CD14-positive monocyte (primary cell): ENCODE data around the gene PRKACG. TPM values are rescaled to one million over a fixed set of nuclear protein-coding genes. Genes with fewer than 3 reads are reported as not detected.

Experiments used
- DNase-seq, 3 donors: peaks; one replicate each; pipeline ENCODE4 v3.0.0-alpha.2; 2011 to 2022
- H2AFZ ChIP-seq: 2 replicates; pipeline ENCODE4 v1.6.0; 2012; ENCODE audit warnings: mild to moderate bottlenecking, low read depth, low read length, inconsistent platforms; ENCODE audit not compliant: insufficient read depth, poor library complexity, severe bottlenecking
- H3K27ac ChIP-seq, 2 donors: 1 replicate in 1 of 2; 2 replicates in 1 of 2; pipeline ENCODE4 v1.5.1; 2012 to 2013; ENCODE audit warnings: low read length in 2 of 2, control low read depth in 1 of 2, inconsistent platforms in 1 of 2, low read depth in 1 of 2, mild to moderate bottlenecking in 1 of 2
- H3K27me3 ChIP-seq, 2 donors: one replicate each; pipeline versions ENCODE4 v1.6.0 to v1.6.1; 2011 to 2013; ENCODE audit warnings: low read length in 2 of 2; ENCODE audit not compliant: control insufficient read depth in 2 of 2, insufficient read depth in 2 of 2
- H3K36me3 ChIP-seq, 2 donors: replicated peaks in 1 of 2; 1 replicate in 1 of 2; 2 replicates in 1 of 2; pipeline versions ENCODE4 v1.5.1 to v1.6.1; 2012 to 2013; ENCODE audit warnings: low read length in 2 of 2, control low read depth in 1 of 2, inconsistent platforms in 1 of 2, mild to moderate bottlenecking in 1 of 2; ENCODE audit not compliant: insufficient read depth in 2 of 2, control insufficient read depth in 1 of 2
- H3K4me1 ChIP-seq, 2 donors: 1 replicate in 1 of 2; 2 replicates in 1 of 2; pipeline versions ENCODE4 v1.5.1 to v1.6.1; 2012 to 2013; ENCODE audit warnings: low read length in 2 of 2, control low read depth in 1 of 2, inconsistent platforms in 1 of 2, mild to moderate bottlenecking in 1 of 2, moderate library complexity in 1 of 2; ENCODE audit not compliant: insufficient read depth in 2 of 2, control insufficient read depth in 1 of 2
- H3K4me2 ChIP-seq: replicated peaks from 2 replicates; pipeline ENCODE3; 2012; ENCODE audit warnings: low read length, moderate library complexity, mild to moderate bottlenecking; ENCODE audit not compliant: poor library complexity, severe bottlenecking; ENCODE audit errors: extremely low read depth
- H3K4me3 ChIP-seq, 3 experiments: fragments of 200-600 bp in 1 of 3; sonication (generic) in 1 of 3; replicated peaks in 1 of 3; 1 replicate in 2 of 3; 2 replicates in 1 of 3; pipeline ENCODE4 v1.5.1; 2011 to 2013; ENCODE audit warnings: low read length in 3 of 3, mild to moderate bottlenecking in 3 of 3, control low read depth in 2 of 3, low read depth in 2 of 3, inconsistent platforms in 1 of 3, moderate library complexity in 1 of 3
- H3K79me2 ChIP-seq: 2 replicates; pipeline ENCODE4 v1.6.0; 2012; ENCODE audit warnings: mild to moderate bottlenecking, control low read depth, inconsistent platforms, low read length, moderate library complexity; ENCODE audit not compliant: insufficient read depth
- H3K9ac ChIP-seq: 2 replicates; pipeline ENCODE4 v1.6.0; 2017; ENCODE audit warnings: low read length, mild to moderate bottlenecking; ENCODE audit not compliant: insufficient read depth, poor library complexity, severe bottlenecking
- H3K9me3 ChIP-seq, 2 donors: replicated peaks in 1 of 2; 1 replicate in 1 of 2; 2 replicates in 1 of 2; pipeline versions ENCODE4 v1.5.1 to v1.6.1; 2012 to 2013; ENCODE audit warnings: low read length in 2 of 2, control low read depth in 1 of 2; ENCODE audit not compliant: control insufficient read depth in 1 of 2, insufficient read depth in 1 of 2
- H4K20me1 ChIP-seq: 2 replicates; pipeline ENCODE4 v1.6.0; 2012; ENCODE audit warnings: mild to moderate bottlenecking, low read length, control low read depth, moderate library complexity; ENCODE audit not compliant: insufficient read depth
- H3K27ac Mint-ChIP-seq, 7 donors: one replicate each; pipeline ENCODE4 v1.8.0; 2020; ENCODE audit warnings: mild to moderate bottlenecking in 7 of 7, mixed read lengths in 7 of 7, moderate library complexity in 6 of 7, inconsistent platforms in 2 of 7
- H3K27me3 Mint-ChIP-seq, 3 donors: one replicate each; pipeline ENCODE4 v1.8.0; 2021 to 2022; ENCODE audit warnings: low read depth in 3 of 3, mild to moderate bottlenecking in 3 of 3, mixed read lengths in 3 of 3, moderate library complexity in 3 of 3, inconsistent platforms in 1 of 3
- H3K36me3 Mint-ChIP-seq, 2 donors: one replicate each; pipeline ENCODE4 v1.8.0; 2020; ENCODE audit warnings: mixed read lengths in 2 of 2, inconsistent platforms in 1 of 2, mild to moderate bottlenecking in 1 of 2
- H3K4me1 Mint-ChIP-seq: one replicate; pipeline ENCODE4 v1.8.0; 2020; ENCODE audit warnings: mild to moderate bottlenecking, mixed read lengths
- H3K4me3 Mint-ChIP-seq, 2 donors: one replicate each; pipeline ENCODE4 v1.8.0; 2020; ENCODE audit warnings: mild to moderate bottlenecking in 2 of 2, mixed read lengths in 2 of 2, moderate library complexity in 1 of 2
- H3K9me3 Mint-ChIP-seq, 7 donors: one replicate each; pipeline ENCODE4 v1.8.0; 2020 to 2022; ENCODE audit warnings: mixed read lengths in 7 of 7, mild to moderate bottlenecking in 6 of 7, moderate library complexity in 6 of 7, inconsistent platforms in 2 of 7
- WGBS: methylation state at CpG from one replicate; pipeline ENCODE4 v1.1.5; 2013; ENCODE audit warnings: missing lambda C conversion rate; ENCODE audit not compliant: insufficient coverage; 5-methylcytosine and 5-hydroxymethylcytosine counted together
- intact Hi-C, 2 donors: fragments of 100-400 bp; cut with micrococcal nuclease; formaldehyde crosslinking; loops; one replicate each; pipeline versions ENCODE4 v1.15.0 to v1.15.1; 2023
- polyA plus RNA-seq, 3 donors: library from polyadenylated mRNA; depleted of rRNA in 1 of 3; unstranded in 2 of 3; stranded (reverse) in 1 of 3; fragments of 300-500 nt in 2 of 3; fragments of >200 nt in 1 of 3; fragmentation: Illumina TruSeq in 2 of 3; gene quantifications; 1 replicate in 2 of 3; 2 replicates in 1 of 3; pipeline ENCODE4 v1.2.3, GENCODE V29; 2012 to 2021
- TF ChIP-seq, protein P1 (sequence below): fragments of 200-600 bp; IDR thresholded peaks from one replicate; pipeline ENCODE4 v1.8.0; 2022; ENCODE audit warnings: antibody characterized with exemption, mild to moderate bottlenecking

Gene PRKACG
- polyA plus RNA-seq, 3 donors: not detected

DNA sequence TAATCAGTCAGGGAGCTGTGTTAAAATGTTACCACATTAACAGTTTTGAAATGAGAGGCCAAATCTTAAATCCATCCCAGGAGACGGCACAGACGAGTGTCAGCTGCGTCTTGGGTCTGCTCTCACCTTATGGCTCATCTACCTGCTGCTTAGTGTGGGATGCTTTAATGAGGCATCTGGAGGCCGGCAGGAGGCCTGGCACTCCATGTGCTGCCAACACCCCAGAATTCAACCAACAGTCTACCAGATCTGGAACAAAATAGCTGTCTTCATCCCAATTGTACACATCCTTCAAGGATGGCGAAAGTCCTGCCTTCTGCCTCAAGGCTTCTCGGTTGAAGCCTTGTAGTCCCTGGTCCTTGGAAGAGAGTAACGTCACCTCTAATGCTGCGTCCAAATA is 12.0 kb downstream of the PRKACG start:
- Histone ChIP-seq H3K9ac (no peak overlapping the region), H4K20me1 (no peaks in the 10 kb centered on the region), H3K79me2 (no peaks in the 10 kb centered on the region), H3K9me3 (no peaks in the 10 kb centered on the region), H2AFZ (no peak overlapping the region), H3K27me3 (no peaks in the 10 kb centered on the region), H3K27ac (no peak overlapping the region), H3K4me3 (no peak overlapping the region), H3K36me3 (no peaks in the 10 kb centered on the region), H3K4me1 (peaks cover 17 to 20% of the 10 kb centered on the region in 2 donors), H3K4me2 (no peak overlapping the region)
- Mint-ChIP-seq H3K27me3 (peaks cover 0 to 4% (median 0%) of the 10 kb centered on the region in 3 donors), H3K27ac (no peak overlapping the region), H3K36me3 (peaks cover 1 to 3% of the 10 kb centered on the region in 2 donors), H3K4me3 (no peak overlapping the region), H3K4me1 (peaks cover 25% of the 10 kb centered on the region), H3K9me3 (peaks cover 0 to 2% (median 0%) of the 10 kb centered on the region in 7 donors)
- 100% methylated on average over 3 of the region's 8 CpGs for WGBS
- TF ChIP-seq, protein P1, sequence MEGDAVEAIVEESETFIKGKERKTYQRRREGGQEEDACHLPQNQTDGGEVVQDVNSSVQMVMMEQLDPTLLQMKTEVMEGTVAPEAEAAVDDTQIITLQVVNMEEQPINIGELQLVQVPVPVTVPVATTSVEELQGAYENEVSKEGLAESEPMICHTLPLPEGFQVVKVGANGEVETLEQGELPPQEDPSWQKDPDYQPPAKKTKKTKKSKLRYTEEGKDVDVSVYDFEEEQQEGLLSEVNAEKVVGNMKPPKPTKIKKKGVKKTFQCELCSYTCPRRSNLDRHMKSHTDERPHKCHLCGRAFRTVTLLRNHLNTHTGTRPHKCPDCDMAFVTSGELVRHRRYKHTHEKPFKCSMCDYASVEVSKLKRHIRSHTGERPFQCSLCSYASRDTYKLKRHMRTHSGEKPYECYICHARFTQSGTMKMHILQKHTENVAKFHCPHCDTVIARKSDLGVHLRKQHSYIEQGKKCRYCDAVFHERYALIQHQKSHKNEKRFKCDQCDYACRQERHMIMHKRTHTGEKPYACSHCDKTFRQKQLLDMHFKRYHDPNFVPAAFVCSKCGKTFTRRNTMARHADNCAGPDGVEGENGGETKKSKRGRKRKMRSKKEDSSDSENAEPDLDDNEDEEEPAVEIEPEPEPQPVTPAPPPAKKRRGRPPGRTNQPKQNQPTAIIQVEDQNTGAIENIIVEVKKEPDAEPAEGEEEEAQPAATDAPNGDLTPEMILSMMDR: no peak
- intact Hi-C loops: loop anchor here in 1 of 2 donors (5.0 kb wide), 1 partner anchor 420 kb away; no protein-coding TSS in a partner anchor
- DNase-seq: no peak

DNA sequence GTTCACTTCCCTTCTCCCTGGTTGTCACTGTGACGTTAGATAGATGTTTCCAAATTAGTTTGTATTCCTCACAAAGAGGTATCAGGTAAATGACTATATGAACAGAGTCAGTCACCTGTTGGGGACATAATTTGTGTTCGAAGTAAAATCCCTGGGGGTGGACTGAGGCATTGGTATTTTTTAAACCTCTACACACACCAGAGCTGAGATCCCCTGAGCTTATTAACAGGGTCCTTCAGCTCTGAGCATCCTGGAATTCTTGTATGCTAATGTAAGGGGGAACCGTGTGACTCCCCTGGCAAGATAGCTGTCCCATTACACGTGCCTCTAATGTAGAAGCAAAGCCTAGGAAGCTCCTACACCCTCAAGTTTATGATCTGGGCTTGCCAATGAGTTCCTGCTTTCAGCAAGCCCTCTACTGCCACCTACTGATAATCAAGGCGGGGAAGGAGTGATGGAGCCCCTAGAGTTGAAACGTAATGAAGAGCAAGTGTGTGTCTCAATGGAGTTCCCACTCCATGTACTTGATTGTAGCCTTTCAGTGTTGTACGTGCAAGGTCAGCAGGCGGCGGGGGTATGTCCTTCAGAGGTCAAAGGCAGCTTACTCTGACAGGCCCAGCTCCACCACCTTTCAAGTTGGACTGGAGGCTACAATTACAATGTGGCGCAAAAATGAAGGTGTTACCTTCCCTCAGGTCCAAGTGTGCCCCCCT is 14.4 kb downstream of the PRKACG start:
- WGBS: 42% methylated on average over 4 of the region's 10 CpGs

More for the DNA sequence above, 14.4 kb downstream of the PRKACG start:
- Histone ChIP-seq H3K9me3 (no peaks in the 10 kb centered on the region), H2AFZ (no peak overlapping the region), H3K9ac (no peak overlapping the region), H3K79me2 (no peaks in the 10 kb centered on the region), H4K20me1 (no peaks in the 10 kb centered on the region), H3K27me3 (no peaks in the 10 kb centered on the region), H3K27ac (no peak overlapping the region), H3K4me3 (no peak overlapping the region), H3K4me2 (no peak overlapping the region), H3K4me1 (peaks cover 35 to 37% of the 10 kb centered on the region in 2 donors), H3K36me3 (no peaks in the 10 kb centered on the region)
- H3K4me3 Mint-ChIP-seq: no peak overlapping the region
- intact Hi-C loops: loop anchor here (2.0 to 10.0 kb wide), 5 partner anchors 95 to 417 kb away; partner anchors contain the start of gene PIP5K1B (in 1 of the 2)
- H3K4me1 Mint-ChIP-seq: peaks cover 43% of the 10 kb centered on the region
- peak overlapping the region in 1 of 7 donors; percentile 62 for H3K27ac Mint-ChIP-seq
- TF ChIP-seq, protein P1: peak; percentile 85
- H3K9me3 Mint-ChIP-seq: peaks cover 0 to 2% (median 0%) of the 10 kb centered on the region in 7 donors
- peak; percentile 66 to 78 (median 75) for DNase-seq
- H3K27me3 Mint-ChIP-seq: peaks cover 0 to 1% (median 0%) of the 10 kb centered on the region in 3 donors
- H3K36me3 Mint-ChIP-seq: peaks cover 0 to 3% of the 10 kb centered on the region in 2 donors
